Activated naive CD4-positive, alpha-beta T cell (primary cell): Measurements from ENCODE around the gene CCDC9.
A peak's percentile ranks its signal among the peaks of the same experiment; 100 is the strongest.
"Not testable (repeated sequence)": the region's sequence is repeated elsewhere in the genome, so short reads cannot be mapped to it uniquely, and the experiment has no call there.

ENCODE experiments used
- DNase-seq, 4 experiments: peaks; one replicate each; lab custom pipeline; 2025; lab: John Stamatoyannopoulos, UW

The CCDC9 gene

GRCh38 chr19:47261946-47262793 lies 5.8 kb downstream of the CCDC9 start:
- not testable (repeated sequence) for DNase-seq

DNA sequence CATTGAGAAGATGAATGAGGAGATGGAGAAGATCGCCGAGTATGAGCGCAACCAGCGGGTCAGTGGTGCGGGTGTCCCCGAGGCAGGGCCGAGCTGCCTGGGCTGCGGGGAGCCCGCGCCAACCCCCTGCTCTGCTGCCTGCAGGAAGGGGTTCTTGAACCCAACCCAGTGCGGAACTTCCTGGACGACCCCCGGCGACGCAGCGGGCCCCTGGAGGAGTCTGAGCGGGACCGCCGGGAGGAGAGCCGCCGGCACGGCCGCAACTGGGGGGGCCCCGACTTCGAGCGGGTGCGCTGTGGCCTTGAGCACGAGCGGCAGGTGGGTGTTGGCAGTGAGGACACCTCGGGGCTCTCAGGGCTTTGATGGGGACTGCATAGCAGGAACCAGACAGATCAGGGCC lies 8.3 kb downstream of the CCDC9 start:
- no peak for DNase-seq

GRCh38 chr19:47266401-47266941 lies 10.1 kb downstream of the CCDC9 start:
- no peak for DNase-seq

- DNase-seq, result no peak
Measured at GRCh38 chr19:47267350-47267759, 11.0 kb downstream of the CCDC9 start.

GRCh38 chr19:47268028-47268427 lies 11.7 kb downstream of the CCDC9 start:
- no peak for DNase-seq

DNA sequence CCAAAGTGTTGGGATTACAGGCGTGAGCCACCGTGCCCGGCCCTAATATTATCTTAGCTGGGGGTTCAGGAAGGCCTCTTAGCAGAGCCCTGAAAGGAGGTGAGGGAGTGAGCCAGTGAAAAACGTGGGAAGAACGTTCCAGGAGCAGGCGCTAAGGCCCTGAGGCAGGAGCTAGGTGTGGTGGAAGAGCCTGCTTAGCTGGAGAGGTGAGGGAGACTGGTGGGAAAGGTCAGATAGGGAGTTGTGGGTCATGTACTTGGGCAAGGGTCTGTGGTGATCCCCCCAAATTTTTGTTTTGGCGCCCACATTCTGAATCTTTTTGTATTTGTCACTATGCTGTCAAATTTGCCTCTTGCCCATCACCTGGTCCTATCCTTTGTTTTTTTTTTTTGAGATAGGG lies 13.3 kb downstream of the CCDC9 start:
- DNase-seq, result no peak

DNA sequence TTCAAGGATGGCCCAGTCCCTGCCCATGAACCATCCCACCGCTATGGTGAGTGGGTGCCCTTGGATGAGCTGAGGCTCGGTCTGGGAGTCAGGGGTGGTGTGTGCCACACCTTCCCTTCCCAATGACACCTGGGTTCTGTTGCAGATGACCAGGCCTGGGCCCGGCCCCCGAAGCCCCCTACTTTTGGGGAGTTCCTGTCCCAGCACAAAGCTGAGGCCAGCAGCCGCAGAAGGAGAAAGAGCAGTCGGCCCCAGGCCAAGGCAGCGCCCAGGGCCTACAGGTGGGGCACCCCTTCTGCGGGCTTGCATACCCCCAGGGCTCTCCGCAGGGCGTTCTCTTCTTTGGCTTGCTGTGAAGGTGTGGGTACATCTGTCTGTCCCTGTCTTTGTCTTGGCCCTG lies 14.1 kb downstream of the CCDC9 start:
- no peak for DNase-seq

DNA sequence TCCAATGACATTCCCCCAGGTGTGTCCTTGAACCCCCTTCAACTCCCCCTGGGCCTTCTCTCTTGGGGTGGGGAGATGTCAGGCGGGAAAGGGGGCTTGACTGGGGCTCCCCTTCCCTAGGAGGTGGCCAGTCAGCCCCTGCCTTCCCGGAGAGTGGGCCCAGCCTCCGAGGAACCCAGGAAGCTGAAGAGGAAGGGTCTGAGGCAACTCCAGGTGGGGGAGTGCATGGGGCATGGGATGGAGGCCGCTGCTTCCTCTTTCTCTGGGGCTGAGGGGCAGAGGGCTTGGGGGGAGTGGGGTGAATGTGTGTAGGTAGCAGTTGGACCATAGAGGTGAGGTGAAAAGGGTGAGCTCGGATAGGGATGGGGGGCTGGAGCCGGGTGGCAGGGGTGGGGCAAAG lies 15.6 kb downstream of the CCDC9 start:
- DNase-seq, result no peak

- DNase-seq, result no peak
Measured at GRCh38 chr19:47272448-47273312, 16.4 kb downstream of the CCDC9 start.

- DNase-seq, result peak; percentile 57 to 85 (median 78)
Measured at GRCh38 chr19:47273313-47274070, 17.2 kb downstream of the CCDC9 start.

GRCh38 chr19:47274071-47274890 lies 18.0 kb downstream of the CCDC9 start, which contains the start of gene INAFM1:
Gene INAFM1, plus strand, starts transcription at chr19:47274885. Its CDS starts 35 bp downstream, at chr19:47274920.
- peak; percentile 99 to 100 (median 100) for DNase-seq

DNA sequence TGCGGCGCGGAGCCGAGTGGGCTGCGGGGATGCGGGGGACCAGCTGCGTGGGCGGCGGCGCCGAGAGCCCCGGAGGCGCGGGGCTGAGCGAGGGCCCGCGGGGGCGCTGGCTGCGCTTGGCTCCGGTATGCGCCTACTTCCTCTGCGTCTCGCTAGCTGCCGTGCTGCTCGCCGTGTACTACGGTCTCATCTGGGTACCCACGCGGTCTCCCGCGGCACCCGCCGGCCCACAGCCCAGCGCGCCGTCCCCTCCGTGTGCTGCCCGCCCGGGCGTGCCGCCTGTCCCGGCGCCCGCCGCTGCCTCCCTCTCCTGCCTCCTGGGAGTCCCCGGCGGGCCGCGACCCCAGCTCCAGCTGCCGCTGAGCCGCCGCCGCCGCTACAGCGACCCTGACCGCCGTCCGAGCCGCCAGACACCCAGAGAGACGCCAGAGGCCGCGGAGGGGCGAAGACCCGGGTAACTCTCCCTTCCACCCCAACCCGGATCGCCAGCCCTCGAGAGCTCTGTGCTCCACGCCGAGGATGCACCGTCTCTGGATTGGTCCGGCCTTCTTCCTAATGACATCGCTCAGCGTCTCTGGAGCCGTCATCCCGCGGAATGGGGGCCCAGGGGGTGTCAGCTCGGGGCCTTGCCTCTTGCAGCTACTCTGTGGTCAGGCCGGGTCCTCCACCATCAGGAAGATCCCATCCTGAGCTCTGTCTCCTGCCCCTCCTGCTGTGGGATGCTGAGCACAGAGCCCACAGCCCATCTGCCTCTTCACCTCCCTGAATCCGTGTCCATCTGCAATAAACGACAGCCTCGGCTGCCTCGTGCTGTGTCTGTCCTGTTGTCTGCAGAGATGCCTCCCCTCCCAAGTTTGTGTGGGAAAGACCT lies 18.8 kb downstream of the CCDC9 start:
- DNase-seq, result no peak

DNA sequence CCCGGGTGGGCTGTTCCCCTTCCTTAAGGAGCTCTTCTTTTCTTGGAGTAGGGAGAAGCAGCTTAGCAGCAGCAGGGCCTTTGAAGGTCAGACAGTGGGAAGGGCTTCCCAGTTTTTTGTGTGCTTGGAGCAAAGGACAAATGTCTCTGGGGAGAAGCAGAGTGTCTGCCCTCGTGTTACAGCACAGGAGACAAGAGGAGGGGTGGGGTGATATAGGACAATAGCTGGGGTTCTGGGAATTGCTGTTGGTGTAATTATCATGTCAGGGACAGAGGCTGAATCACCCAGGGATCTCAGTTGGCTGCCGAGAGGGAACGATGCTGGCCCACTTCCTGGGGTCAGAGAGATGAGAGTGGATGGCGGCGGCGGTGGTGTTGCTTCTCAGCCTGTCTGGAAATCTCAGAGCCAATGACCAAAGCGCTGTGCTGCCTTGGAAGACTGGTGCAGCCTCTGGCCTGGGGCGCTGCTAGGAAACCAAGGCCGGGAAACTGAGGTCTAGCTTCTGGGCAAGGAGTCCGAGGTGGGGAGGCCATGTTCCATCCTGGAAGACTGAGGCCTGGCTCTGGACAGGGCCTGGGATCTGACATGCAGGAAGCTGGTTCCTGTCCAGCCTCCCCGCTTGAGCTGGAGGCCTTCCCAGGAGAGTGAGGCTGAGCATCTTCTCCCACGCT lies 19.6 kb downstream of the CCDC9 start:
- DNase-seq, result no peak

- DNase-seq, result not testable (repeated sequence)
Measured at GRCh38 chr19:47276513-47276912, 20.2 kb downstream of the CCDC9 start.

GRCh38 chr19:47280183-47280797 lies 24.0 kb downstream of the CCDC9 start:
- DNase-seq, result peak in 1 of 4 experiments; percentile 50

GRCh38 chr19:47283405-47284059 lies 27.2 kb downstream of the CCDC9 start:
- DNase-seq, result no peak

- no peak for DNase-seq
Measured at GRCh38 chr19:47284324-47284899, 28.1 kb downstream of the CCDC9 start.

GRCh38 chr19:47296036-47296435 lies 39.7 kb downstream of the CCDC9 start:
- DNase-seq, result peak; percentile 25 to 45 (median 36)
